ENCODE measurements around the gene JADE1. TPM values are rescaled to one million over a fixed set of nuclear protein-coding genes. Genes with fewer than 3 reads are reported as not detected.

JADE1 gene
- total RNA-seq, 1 donor from 2014 or later: 33.6 TPM

DNA sequence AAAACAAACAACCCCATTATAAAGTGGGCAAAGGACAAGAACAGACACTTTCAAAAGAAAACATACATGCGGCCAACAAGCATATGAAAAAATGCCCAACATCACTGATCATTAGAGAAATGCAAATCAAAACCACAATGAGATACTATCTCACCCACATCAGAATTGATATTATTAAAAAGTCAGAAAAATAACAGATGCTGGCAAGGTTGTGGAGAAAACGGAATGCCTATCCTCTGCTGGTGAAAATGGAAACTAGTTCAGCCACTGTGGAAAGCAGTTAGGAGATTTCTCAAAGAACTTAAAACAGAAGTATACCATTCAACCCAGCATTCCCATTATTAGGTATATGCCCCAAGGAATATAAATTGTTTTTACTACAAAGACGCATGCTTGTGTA is 112.5 kb downstream of the JADE1 start:
- Mint-ChIP-seq H3K36me3 (ENCODE audit: low read depth) (peaks cover 50% of the 10 kb centered on the region), H3K4me3 (ENCODE audit: low read depth) (no peak overlapping the region), H3K27ac (no peak overlapping the region), H3K4me1 (ENCODE audit: low read depth) (peaks cover 34% of the 10 kb centered on the region), H3K9me3 (peaks cover 13% of the 10 kb centered on the region), H3K27me3 (ENCODE audit: low read depth) (no peaks in the 10 kb centered on the region)
- no peak for DNase-seq (ENCODE audit: low spot score)
- intact Hi-C loops (cut with micrococcal nuclease): no loop called here
